ENCODE results near the gene PSPH.
"Not testable (repeated sequence)": the region's sequence is repeated elsewhere in the genome, so short reads cannot be mapped to it uniquely, and the experiment has no call there.

PSPH gene

DNA sequence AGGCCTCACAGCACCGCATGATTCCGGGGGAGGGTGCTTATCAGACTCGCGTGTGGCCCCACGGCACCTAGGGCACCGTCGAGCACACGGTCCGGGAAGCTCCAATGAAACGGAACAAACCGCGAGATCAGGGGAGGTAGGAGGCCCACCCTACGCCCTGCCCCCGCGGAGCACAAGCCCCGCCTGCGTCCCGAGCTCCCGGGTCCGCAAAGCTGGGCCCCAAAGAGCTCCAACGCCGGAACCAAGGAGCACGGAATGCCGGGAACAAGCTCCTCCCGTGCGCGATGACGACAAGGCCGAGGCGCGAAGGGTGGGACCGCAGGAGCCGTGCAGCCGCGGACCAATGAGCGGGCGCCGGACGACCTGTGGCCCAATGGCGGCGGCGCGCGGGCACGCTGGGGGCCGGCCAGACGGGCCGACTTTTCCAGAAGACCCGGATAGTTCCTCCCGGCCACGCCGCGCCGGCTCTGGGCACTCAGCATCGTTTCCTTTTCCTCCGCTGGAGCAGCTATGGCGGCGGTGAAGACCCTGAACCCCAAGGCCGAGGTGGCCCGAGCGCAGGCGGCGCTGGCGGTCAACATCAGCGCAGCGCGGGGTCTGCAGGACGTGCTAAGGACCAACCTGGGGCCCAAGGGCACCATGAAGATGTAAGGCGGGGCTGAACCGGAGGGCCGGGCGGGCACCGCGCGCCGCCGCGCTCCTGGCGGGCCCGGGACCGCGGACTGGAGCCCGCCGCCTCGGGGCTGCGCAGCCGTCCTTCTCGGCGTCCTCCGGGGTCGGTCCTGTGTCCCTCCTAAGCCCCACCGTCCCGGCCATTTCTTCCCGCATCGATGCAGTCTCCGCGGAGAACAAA, at the start of gene PSPH, which contains the start of gene CCT6A:
PSPH (minus strand) TSS at position 106 of the 853 bp plus-strand sequence. CDS start 30,232 bp downstream, outside the sequence.
CCT6A (plus strand) TSS at position 427 of the 853 bp plus-strand sequence; CDS start at position 511, 84 bp downstream.
- Histone ChIP-seq H3K4me1 (ENCODE audit: control insufficient read depth in 1 of 2, insufficient read depth in 1 of 2, low read depth in 1 of 2, low read length in 1 of 2) (peaks cover 15 to 17% of the 10 kb centered on the region in 2 experiments), H3K27ac (peak within 1 kb of the TSS; percentile 83), H3K36me3 (peaks cover 15% of the 10 kb centered on the region), H3K27me3 (no peaks in the 10 kb centered on the region), H3K4me3 (ENCODE audit: low read depth in 1 of 2, low read length in 1 of 2) (peak within 1 kb of the TSS; percentile 88 to 90), H3K9me3 (no peaks in the 10 kb centered on the region)
- TF ChIP-seq, protein P1, sequence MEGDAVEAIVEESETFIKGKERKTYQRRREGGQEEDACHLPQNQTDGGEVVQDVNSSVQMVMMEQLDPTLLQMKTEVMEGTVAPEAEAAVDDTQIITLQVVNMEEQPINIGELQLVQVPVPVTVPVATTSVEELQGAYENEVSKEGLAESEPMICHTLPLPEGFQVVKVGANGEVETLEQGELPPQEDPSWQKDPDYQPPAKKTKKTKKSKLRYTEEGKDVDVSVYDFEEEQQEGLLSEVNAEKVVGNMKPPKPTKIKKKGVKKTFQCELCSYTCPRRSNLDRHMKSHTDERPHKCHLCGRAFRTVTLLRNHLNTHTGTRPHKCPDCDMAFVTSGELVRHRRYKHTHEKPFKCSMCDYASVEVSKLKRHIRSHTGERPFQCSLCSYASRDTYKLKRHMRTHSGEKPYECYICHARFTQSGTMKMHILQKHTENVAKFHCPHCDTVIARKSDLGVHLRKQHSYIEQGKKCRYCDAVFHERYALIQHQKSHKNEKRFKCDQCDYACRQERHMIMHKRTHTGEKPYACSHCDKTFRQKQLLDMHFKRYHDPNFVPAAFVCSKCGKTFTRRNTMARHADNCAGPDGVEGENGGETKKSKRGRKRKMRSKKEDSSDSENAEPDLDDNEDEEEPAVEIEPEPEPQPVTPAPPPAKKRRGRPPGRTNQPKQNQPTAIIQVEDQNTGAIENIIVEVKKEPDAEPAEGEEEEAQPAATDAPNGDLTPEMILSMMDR (IDR thresholded peaks at IDR 0.05), result no peak

DNA sequence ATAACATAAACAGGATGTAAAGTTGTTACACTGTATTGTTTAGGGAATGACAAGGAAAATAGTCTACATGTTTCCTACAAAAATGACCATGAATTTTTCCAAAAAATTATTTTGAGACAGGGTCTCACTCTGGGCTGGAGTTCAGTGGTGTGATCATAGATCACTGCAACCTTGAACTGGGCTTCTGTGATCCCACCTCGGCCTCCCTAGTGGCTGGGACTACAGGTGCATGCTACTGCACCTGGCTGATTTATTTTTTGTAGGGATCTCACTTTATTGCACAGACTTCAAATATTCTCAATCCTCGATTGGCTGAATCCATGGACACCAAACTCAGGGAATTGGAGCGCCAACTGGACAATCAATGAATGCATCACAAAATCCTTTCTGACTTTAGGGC, 48.4 kb upstream of the PSPH start:
- no peaks in the 10 kb centered on the region for H3K4me1 ChIP-seq (ENCODE audit: control insufficient read depth in 1 of 2, insufficient read depth in 1 of 2, low read depth in 1 of 2, low read length in 1 of 2)
- TF ChIP-seq, protein P1 (IDR thresholded peaks at IDR 0.05), result no peak
- no peak overlapping the region for H3K27ac ChIP-seq
- H3K36me3 ChIP-seq, result peaks cover 64% of the 10 kb centered on the region
- H3K9me3 ChIP-seq, result no peaks in the 10 kb centered on the region
- no peak overlapping the region for H3K4me3 ChIP-seq (ENCODE audit: low read depth in 1 of 2, low read length in 1 of 2)
- H3K27me3 ChIP-seq, result no peaks in the 10 kb centered on the region

DNA sequence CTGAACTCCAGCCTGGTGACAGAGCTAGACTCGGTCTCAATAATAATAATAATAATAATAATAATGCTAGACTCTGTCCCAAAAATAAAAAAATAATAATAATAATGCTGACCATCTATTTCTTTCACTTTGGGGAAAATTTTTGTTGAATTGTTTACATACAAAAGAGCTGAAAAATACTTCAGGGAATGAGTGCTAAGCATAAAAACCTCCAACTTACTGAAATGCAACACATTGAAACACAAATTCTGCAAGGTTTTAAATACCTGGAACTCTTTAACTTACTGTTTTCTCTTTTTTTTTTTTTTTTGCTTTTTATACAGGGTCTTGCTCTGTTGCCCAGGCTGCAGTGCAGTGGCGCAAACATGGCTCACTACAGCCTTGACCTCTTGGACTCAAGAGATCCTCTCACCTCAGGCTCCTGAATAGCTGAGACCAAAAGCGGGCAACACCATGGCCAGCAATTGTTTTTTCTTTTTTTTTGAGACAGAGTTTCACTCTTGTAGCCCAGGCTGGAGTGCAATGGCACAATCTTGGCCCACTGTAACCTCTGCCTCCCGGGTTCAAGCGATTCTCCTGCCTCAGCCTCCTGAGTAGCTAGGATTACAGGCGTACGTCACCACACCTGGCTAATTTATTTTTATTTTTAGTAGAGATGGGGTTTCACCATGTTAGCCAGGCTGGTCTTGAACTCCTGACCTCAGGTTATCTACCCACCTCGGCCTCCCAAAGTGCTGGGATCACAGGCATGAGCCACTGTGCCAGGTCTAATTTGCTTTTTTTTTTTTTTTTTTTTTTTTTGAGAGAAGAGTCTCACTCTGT, 47.2 kb upstream of the PSPH start:
- H3K27me3 ChIP-seq; H3K27ac ChIP-seq; H3K4me3 ChIP-seq (ENCODE audit: low read depth in 1 of 2, low read length in 1 of 2); H3K9me3 ChIP-seq; H3K4me1 ChIP-seq (ENCODE audit: control insufficient read depth in 1 of 2, insufficient read depth in 1 of 2, low read depth in 1 of 2, low read length in 1 of 2): not testable (repeated sequence)
- H3K36me3 ChIP-seq, result peaks cover 54% of the 10 kb centered on the region

DNA sequence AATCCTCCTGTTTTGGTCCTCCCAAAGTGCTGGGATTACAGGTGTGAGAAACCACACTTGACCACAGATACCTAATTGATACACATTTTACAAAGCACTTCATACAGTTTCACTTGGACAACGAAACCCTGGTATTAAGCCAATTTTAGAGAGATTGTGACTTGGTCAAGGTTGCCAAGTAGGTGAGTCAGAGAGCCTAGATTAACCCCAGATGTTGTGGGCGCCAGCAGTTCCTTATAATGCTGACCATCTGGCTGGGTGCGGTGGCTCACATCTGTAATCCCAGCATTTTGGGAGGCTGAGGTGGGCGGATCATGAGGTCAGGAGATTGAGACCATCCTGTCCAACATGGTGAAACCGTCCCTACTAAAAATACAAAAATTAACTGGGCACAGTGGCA, 46.5 kb upstream of the PSPH start:
- TF ChIP-seq, protein P1 (IDR thresholded peaks at IDR 0.05), result no peak
- Histone ChIP-seq H3K27ac (no peak overlapping the region), H3K4me1 (ENCODE audit: control insufficient read depth in 1 of 2, insufficient read depth in 1 of 2, low read depth in 1 of 2, low read length in 1 of 2) (no peaks in the 10 kb centered on the region), H3K4me3 (ENCODE audit: low read depth in 1 of 2, low read length in 1 of 2) (no peak overlapping the region), H3K36me3 (peaks cover 47% of the 10 kb centered on the region), H3K9me3 (no peaks in the 10 kb centered on the region), H3K27me3 (no peaks in the 10 kb centered on the region)

DNA sequence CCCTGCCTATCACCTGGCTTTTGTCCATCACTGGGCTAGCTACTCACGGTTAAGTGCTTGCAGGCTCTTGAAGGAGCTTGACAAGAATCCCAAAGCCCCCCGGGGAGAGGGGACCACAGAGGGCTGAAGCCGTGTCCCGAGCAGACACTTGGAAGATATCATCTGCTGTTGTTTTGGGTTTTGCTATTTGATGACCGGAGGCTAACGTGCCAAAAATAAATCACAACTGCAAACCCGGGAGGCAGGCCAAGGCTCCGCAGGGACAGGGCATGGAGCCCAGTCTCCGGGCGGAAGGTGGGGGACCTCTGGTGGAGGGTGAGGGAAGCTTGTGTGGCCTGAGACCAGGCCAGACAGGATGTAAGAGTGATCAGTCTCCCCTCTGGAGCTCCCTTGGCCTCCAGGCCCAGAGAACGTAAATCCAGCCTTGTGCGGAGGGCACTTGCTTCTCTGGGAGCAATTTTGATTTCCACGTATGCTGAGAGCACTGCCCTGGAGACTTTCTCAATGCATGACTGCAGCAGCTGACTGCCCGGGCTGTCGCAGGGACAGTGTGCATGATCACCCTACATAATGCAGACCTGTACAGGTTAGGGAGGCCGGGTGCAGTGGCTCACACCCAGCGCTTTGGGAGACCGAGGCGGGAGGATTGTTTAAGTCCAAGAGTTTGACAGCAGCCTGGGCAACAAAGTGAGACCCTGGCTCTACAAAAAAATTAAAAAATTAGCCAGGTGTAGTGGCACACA, 41.7 kb upstream of the PSPH start, which contains the start of gene PHKG1:
PHKG1 (minus strand) TSS at position 164 of the 743 bp plus-strand sequence. CDS start 4,011 bp downstream, outside the sequence.
- Histone ChIP-seq H3K9me3 (no peaks in the 10 kb centered on the region), H3K27ac (no peak within 1 kb of the TSS), H3K4me1 (ENCODE audit: control insufficient read depth in 1 of 2, insufficient read depth in 1 of 2, low read depth in 1 of 2, low read length in 1 of 2) (no peaks in the 10 kb centered on the region), H3K27me3 (no peaks in the 10 kb centered on the region), H3K36me3 (peaks cover 9% of the 10 kb centered on the region), H3K4me3 (ENCODE audit: low read depth in 1 of 2, low read length in 1 of 2) (no peak within 1 kb of the TSS)
- TF ChIP-seq, protein P1 (IDR thresholded peaks at IDR 0.05), result no peak

DNA sequence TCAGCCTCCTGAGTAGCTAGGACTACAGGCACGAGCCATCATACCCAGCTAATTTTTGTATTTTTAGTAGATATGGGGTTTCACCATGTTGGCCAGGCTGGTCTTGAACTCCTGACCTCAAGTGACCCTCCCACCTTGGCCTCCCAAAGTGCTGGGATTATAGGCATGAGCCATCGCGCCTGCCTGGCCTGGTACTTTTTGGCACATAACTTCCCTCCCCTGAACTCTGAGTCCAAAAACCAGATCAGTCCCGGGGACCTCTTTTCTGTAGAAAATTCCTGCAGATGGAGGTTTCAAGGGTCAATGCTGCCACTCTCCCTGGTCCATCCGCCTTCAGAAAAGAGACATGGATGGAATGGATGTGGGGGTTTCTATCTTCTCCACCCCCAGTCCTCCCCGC, 41.1 kb upstream of the PSPH start:
- not testable (repeated sequence) for H3K27ac ChIP-seq

More for the DNA sequence above, 41.1 kb upstream of the PSPH start:
- H3K4me1 ChIP-seq (ENCODE audit: control insufficient read depth in 1 of 2, insufficient read depth in 1 of 2, low read depth in 1 of 2, low read length in 1 of 2); H3K27me3 ChIP-seq; H3K4me3 ChIP-seq (ENCODE audit: low read depth in 1 of 2, low read length in 1 of 2); H3K36me3 ChIP-seq; H3K9me3 ChIP-seq: not testable (repeated sequence)
